ENCODE results near the gene FSHR.

Gene FSHR

GRCh38 chr2:49162151-49162550, 7.8 kb upstream of the FSHR start:
- H2AFZ ChIP-seq (ENCODE audit: low read depth, low read length), result no peak overlapping the region
- H3K27me3 ChIP-seq (ENCODE audit: insufficient read depth, low read length), result no peaks in the 10 kb centered on the region
- no peak overlapping the region for H3K4me3 ChIP-seq (ENCODE audit: low read length)
- H3K4me1 ChIP-seq (ENCODE audit: insufficient read depth, low read length), result no peaks in the 10 kb centered on the region
- no peaks in the 10 kb centered on the region for H3K36me3 ChIP-seq (ENCODE audit: insufficient read depth, low read length)
- no peaks in the 10 kb centered on the region for H3K9me3 ChIP-seq (ENCODE audit: low read length)

DNA sequence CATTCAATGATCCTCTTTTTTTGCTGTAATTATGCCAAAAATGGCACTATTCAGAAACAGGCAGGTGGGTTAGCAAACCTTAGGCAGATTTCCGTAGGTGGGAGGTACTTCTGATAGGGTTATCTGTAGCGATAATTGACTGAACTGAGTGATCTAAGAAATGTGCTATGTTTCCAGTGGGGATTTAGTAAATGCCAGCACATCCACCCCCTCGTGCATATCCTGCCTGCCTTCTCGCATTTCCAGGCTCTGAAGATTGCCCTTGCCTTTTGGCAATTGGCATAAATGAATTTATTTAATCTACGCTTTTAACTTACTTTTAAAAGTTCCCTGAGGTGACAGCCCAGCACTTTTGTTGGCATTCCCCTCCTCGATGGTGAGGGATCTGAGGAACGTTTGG, 576 bp upstream of the FSHR start:
- no peak overlapping the region for H2AFZ ChIP-seq (ENCODE audit: low read depth, low read length)
- H3K9me3 ChIP-seq (ENCODE audit: low read length), result no peaks in the 10 kb centered on the region
- no peak overlapping the region for H3K4me3 ChIP-seq (ENCODE audit: low read length)
- no peaks in the 10 kb centered on the region for H3K4me1 ChIP-seq (ENCODE audit: insufficient read depth, low read length)
- H3K27me3 ChIP-seq (ENCODE audit: insufficient read depth, low read length), result no peaks in the 10 kb centered on the region
- H3K36me3 ChIP-seq (ENCODE audit: insufficient read depth, low read length), result no peaks in the 10 kb centered on the region

- Histone ChIP-seq H3K36me3 (ENCODE audit: insufficient read depth, low read length) (no peaks in the 10 kb centered on the region), H3K9me3 (ENCODE audit: low read length) (no peaks in the 10 kb centered on the region), H3K27me3 (ENCODE audit: insufficient read depth, low read length) (no peaks in the 10 kb centered on the region), H3K4me1 (ENCODE audit: insufficient read depth, low read length) (no peaks in the 10 kb centered on the region), H3K4me3 (ENCODE audit: low read length) (no peak overlapping the region), H2AFZ (ENCODE audit: low read depth, low read length) (no peak overlapping the region)
Measured at GRCh38 chr2:49153252-49153651, 1.1 kb downstream of the FSHR start.

- H3K4me3 ChIP-seq (ENCODE audit: low read length), result no peak overlapping the region
- no peaks in the 10 kb centered on the region for H3K9me3 ChIP-seq (ENCODE audit: low read length)
- no peaks in the 10 kb centered on the region for H3K4me1 ChIP-seq (ENCODE audit: insufficient read depth, low read length)
- H2AFZ ChIP-seq (ENCODE audit: low read depth, low read length), result no peak overlapping the region
- no peaks in the 10 kb centered on the region for H3K36me3 ChIP-seq (ENCODE audit: insufficient read depth, low read length)
- no peaks in the 10 kb centered on the region for H3K27me3 ChIP-seq (ENCODE audit: insufficient read depth, low read length)
Measured at GRCh38 chr2:49152824-49153223, 1.5 kb downstream of the FSHR start.

GRCh38 chr2:49146401-49146800, 7.9 kb downstream of the FSHR start:
- no peaks in the 10 kb centered on the region for H3K27me3 ChIP-seq (ENCODE audit: insufficient read depth, low read length)
- no peak overlapping the region for H2AFZ ChIP-seq (ENCODE audit: low read depth, low read length)
- H3K4me1 ChIP-seq (ENCODE audit: insufficient read depth, low read length), result no peaks in the 10 kb centered on the region
- no peaks in the 10 kb centered on the region for H3K9me3 ChIP-seq (ENCODE audit: low read length)
- no peaks in the 10 kb centered on the region for H3K36me3 ChIP-seq (ENCODE audit: insufficient read depth, low read length)
- H3K4me3 ChIP-seq (ENCODE audit: low read length), result no peak overlapping the region

- Histone ChIP-seq H3K4me3 (ENCODE audit: low read length) (no peak overlapping the region), H3K36me3 (ENCODE audit: insufficient read depth, low read length) (no peaks in the 10 kb centered on the region)
Measured at GRCh38 chr2:49131801-49132200, 22.5 kb downstream of the FSHR start.

DNA sequence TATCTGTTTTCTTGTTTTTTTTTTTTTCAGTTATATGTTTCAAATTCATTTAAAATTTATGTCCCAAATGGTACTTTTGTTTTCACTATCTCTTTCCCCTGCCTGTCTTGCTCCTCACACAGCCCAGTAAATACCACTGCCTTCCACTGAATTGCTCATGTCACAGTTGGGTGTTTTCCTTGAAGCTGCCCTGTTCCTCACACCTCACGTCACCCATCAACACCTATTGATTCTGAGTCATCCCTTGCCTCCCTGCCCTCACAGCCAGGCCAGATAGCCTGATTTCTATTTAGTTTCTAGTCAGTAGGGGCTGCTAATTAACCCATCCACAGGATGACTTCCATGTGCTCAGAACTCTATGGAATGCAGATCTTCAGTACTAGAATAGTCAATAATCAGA, 25.3 kb downstream of the FSHR start:
- Histone ChIP-seq H3K36me3 (ENCODE audit: insufficient read depth, low read length) (no peaks in the 10 kb centered on the region), H3K9me3 (ENCODE audit: low read length) (no peaks in the 10 kb centered on the region), H2AFZ (ENCODE audit: low read depth, low read length) (no peak overlapping the region), H3K4me1 (ENCODE audit: insufficient read depth, low read length) (no peaks in the 10 kb centered on the region), H3K27me3 (ENCODE audit: insufficient read depth, low read length) (no peaks in the 10 kb centered on the region), H3K4me3 (ENCODE audit: low read length) (no peak overlapping the region)

More at GRCh38 chr2:49131801-49132200, 22.5 kb downstream of the FSHR start:
- Histone ChIP-seq H2AFZ (ENCODE audit: low read depth, low read length) (no peak overlapping the region), H3K4me1 (ENCODE audit: insufficient read depth, low read length) (no peaks in the 10 kb centered on the region), H3K27me3 (ENCODE audit: insufficient read depth, low read length) (no peaks in the 10 kb centered on the region), H3K9me3 (ENCODE audit: low read length) (no peaks in the 10 kb centered on the region)

DNA sequence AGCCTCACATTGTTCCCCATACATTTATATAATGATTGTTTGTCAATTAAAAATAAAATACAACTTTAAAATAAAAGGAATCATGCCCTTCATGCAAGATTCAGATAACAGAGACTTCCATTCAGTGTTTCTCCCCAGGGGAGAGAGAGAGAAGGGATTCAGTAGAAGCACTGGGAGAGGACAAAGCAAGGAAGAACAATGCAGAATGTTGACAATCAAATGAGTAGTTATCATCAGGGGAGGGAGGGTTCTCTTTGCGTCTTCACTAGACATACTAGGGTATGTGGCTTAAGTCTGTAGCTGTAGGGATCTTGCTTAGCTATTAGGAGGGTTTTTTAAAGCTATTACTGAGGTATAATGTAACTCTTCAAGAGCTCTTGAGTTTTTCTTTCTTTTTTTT, 30.7 kb downstream of the FSHR start:
- Histone ChIP-seq H3K27me3 (ENCODE audit: insufficient read depth, low read length) (no peaks in the 10 kb centered on the region), H2AFZ (ENCODE audit: low read depth, low read length) (no peak overlapping the region), H3K4me1 (ENCODE audit: insufficient read depth, low read length) (no peaks in the 10 kb centered on the region), H3K4me3 (ENCODE audit: low read length) (no peak overlapping the region), H3K9me3 (ENCODE audit: low read length) (no peaks in the 10 kb centered on the region), H3K36me3 (ENCODE audit: insufficient read depth, low read length) (no peaks in the 10 kb centered on the region)

DNA sequence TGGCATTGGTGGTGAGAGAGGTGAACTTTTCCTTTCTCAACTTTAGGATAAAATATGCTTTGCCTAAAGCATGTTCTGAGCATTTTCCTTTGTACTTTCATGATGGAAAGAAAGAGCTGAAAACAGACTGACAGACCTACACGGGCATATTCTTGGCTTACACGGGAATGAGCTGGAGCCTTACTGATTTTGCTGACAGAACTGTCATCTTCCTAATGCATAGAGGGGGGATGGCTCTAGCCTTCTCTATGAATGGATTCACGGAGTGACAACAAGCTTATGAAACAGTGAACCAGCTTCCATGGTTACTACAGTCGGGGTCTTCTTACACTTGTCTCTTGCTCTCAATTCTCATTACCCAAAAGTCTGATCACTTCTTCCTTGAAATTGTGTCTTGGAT, 32.2 kb downstream of the FSHR start:
- H3K9me3 ChIP-seq (ENCODE audit: low read length), result no peaks in the 10 kb centered on the region
- no peaks in the 10 kb centered on the region for H3K4me1 ChIP-seq (ENCODE audit: insufficient read depth, low read length)
- H3K27me3 ChIP-seq (ENCODE audit: insufficient read depth, low read length), result no peaks in the 10 kb centered on the region
- no peak overlapping the region for H2AFZ ChIP-seq (ENCODE audit: low read depth, low read length)
- no peaks in the 10 kb centered on the region for H3K36me3 ChIP-seq (ENCODE audit: insufficient read depth, low read length)
- no peak overlapping the region for H3K4me3 ChIP-seq (ENCODE audit: low read length)

DNA sequence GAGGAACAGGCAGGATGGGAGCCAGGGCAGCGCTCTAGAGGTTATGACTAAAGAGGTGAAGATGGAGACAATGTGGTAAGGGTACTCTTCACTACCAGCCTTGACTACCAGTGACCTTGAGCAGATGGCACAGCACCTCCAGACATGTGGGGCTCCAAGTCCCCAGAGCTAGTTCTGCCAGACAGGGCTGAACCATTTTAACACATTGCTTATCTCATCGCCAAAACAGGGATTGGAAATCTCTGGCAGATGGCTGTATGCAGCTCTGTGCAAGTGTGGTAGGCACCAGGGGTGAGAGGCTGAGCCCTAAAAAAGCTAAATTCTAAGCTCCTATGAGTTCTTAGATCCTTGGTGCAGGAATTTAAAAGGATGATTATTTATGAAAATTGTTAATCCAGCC, 41.3 kb downstream of the FSHR start:
- no peak overlapping the region for H2AFZ ChIP-seq (ENCODE audit: low read depth, low read length)
- H3K4me1 ChIP-seq (ENCODE audit: insufficient read depth, low read length), result peaks cover 9% of the 10 kb centered on the region
- no peaks in the 10 kb centered on the region for H3K27me3 ChIP-seq (ENCODE audit: insufficient read depth, low read length)
- no peaks in the 10 kb centered on the region for H3K9me3 ChIP-seq (ENCODE audit: low read length)
- no peak overlapping the region for H3K4me3 ChIP-seq (ENCODE audit: low read length)
- H3K36me3 ChIP-seq (ENCODE audit: insufficient read depth, low read length), result no peaks in the 10 kb centered on the region

DNA sequence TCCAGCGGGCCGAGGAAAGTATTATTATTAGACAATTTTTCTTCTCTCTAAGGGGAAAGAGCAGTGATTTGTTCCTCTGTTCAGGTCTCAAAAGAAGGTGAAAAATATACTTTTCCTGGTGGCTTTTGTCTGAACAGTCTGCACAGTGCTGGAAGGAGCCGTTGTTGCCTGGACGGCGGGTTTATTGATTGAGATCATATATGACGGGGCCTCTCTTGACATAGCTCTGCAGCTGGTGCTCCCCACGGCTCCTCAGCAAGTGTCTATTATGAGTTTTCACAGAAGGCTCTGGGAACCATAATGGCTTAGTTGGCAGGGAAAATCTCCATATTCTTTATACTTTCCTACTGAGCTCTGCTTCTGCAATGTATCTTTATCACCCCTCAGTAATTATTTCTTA, 42.9 kb downstream of the FSHR start:
- no peaks in the 10 kb centered on the region for H3K9me3 ChIP-seq (ENCODE audit: low read length)
- H3K4me1 ChIP-seq (ENCODE audit: insufficient read depth, low read length), result peaks cover 9% of the 10 kb centered on the region
- no peak overlapping the region for H3K4me3 ChIP-seq (ENCODE audit: low read length)
- no peaks in the 10 kb centered on the region for H3K36me3 ChIP-seq (ENCODE audit: insufficient read depth, low read length)
- H3K27me3 ChIP-seq (ENCODE audit: insufficient read depth, low read length), result no peaks in the 10 kb centered on the region
- H2AFZ ChIP-seq (ENCODE audit: low read depth, low read length), result no peak overlapping the region

- H3K27me3 ChIP-seq (ENCODE audit: insufficient read depth, low read length), result no peaks in the 10 kb centered on the region
- no peak overlapping the region for H3K4me3 ChIP-seq (ENCODE audit: low read length)
- peaks cover 9% of the 10 kb centered on the region for H3K4me1 ChIP-seq (ENCODE audit: insufficient read depth, low read length)
Measured at GRCh38 chr2:49111006-49111405, 43.3 kb downstream of the FSHR start.

GRCh38 chr2:49110571-49110970, 43.7 kb downstream of the FSHR start:
- Histone ChIP-seq H3K36me3 (ENCODE audit: insufficient read depth, low read length) (no peaks in the 10 kb centered on the region), H3K27me3 (ENCODE audit: insufficient read depth, low read length) (no peaks in the 10 kb centered on the region), H3K9me3 (ENCODE audit: low read length) (no peaks in the 10 kb centered on the region), H3K4me3 (ENCODE audit: low read length) (no peak overlapping the region), H2AFZ (ENCODE audit: low read depth, low read length) (no peak overlapping the region), H3K4me1 (ENCODE audit: insufficient read depth, low read length) (peaks cover 9% of the 10 kb centered on the region)

More at GRCh38 chr2:49111006-49111405, 43.3 kb downstream of the FSHR start:
- no peak overlapping the region for H2AFZ ChIP-seq (ENCODE audit: low read depth, low read length)
- no peaks in the 10 kb centered on the region for H3K36me3 ChIP-seq (ENCODE audit: insufficient read depth, low read length)
- no peaks in the 10 kb centered on the region for H3K9me3 ChIP-seq (ENCODE audit: low read length)

- Histone ChIP-seq H3K4me1 (ENCODE audit: insufficient read depth, low read length) (peaks cover 9% of the 10 kb centered on the region), H3K9me3 (ENCODE audit: low read length) (no peaks in the 10 kb centered on the region), H3K36me3 (ENCODE audit: insufficient read depth, low read length) (no peaks in the 10 kb centered on the region), H3K27me3 (ENCODE audit: insufficient read depth, low read length) (no peaks in the 10 kb centered on the region), H3K4me3 (ENCODE audit: low read length) (no peak overlapping the region), H2AFZ (ENCODE audit: low read depth, low read length) (no peak overlapping the region)
Measured at GRCh38 chr2:49108851-49109250, 45.5 kb downstream of the FSHR start.
